ENCODE results near the gene PRAC1. TPM values are rescaled to one million over a fixed set of nuclear protein-coding genes. Genes with fewer than 3 reads are reported as not detected.

The PRAC1 gene
- total RNA-seq, 1 experiment from 2014 or later, result not detected

GRCh38 chr17:48693178-48693577, 29.1 kb downstream of the PRAC1 start:
- Histone ChIP-seq H3K9me3 (ENCODE audit: control insufficient read depth, low read depth, low read length) (no peaks in the 10 kb centered on the region), H2BK12ac (ENCODE audit: insufficient read length, low read depth, low read length) (no peak overlapping the region), H3K79me1 (ENCODE audit: insufficient read depth, low read depth, low read length, poor library complexity, severe bottlenecking) (no peaks in the 10 kb centered on the region), H3K18ac (ENCODE audit: insufficient read length, low read depth, low read length) (no peak overlapping the region), H3K4ac (ENCODE audit: low read depth, low read length) (no peak overlapping the region), H4K91ac (ENCODE audit: insufficient read length, low read depth, low read length) (no peak overlapping the region), H2BK120ac (ENCODE audit: low read depth, low read length, poor library complexity, severe bottlenecking) (no peak overlapping the region), H3T11ph (ENCODE audit: low read length) (no peak overlapping the region), H3K14ac (ENCODE audit: insufficient read depth, low read length) (no peak overlapping the region), H3K56ac (ENCODE audit: insufficient read length, low read depth, low read length) (no peak overlapping the region), H4K20me1 (ENCODE audit: control insufficient read depth, insufficient read depth, insufficient read length) (no peaks in the 10 kb centered on the region), H4K5ac (ENCODE audit: insufficient read length, low read depth, low read length) (no peak overlapping the region), H2BK5ac (ENCODE audit: insufficient read length, low read length) (no peak overlapping the region), H3K4me1 (ENCODE audit: insufficient read depth, low read length) (no peaks in the 10 kb centered on the region), H4K8ac (replicated peaks; ENCODE audit: insufficient read length, low read depth, low read length) (no peak overlapping the region), H3K23me2 (ENCODE audit: insufficient read length, low read depth, low read length, poor library complexity, severe bottlenecking) (no peaks in the 10 kb centered on the region), H2AFZ (ENCODE audit: low read length) (no peak overlapping the region), H2AK5ac (ENCODE audit: insufficient read length, low read length) (no peak overlapping the region), H3K79me2 (ENCODE audit: insufficient read depth, low read length) (no peaks in the 10 kb centered on the region), H3K27me3 (ENCODE audit: insufficient read depth, low read length) (no peaks in the 10 kb centered on the region), H3K4me2 (ENCODE audit: insufficient read depth, insufficient read length, low read length) (no peak overlapping the region), H3K23ac (ENCODE audit: insufficient read length, low read depth, low read length) (no peak overlapping the region), H2BK15ac (ENCODE audit: low read depth, low read length) (no peak overlapping the region), H3K9ac (ENCODE audit: extremely low read depth, insufficient read length, low read length) (no peak overlapping the region), H3K27ac (ENCODE audit: insufficient read length, low read depth, low read length) (no peak overlapping the region), H2BK20ac (ENCODE audit: low read depth, low read length, poor library complexity, severe bottlenecking) (no peak overlapping the region)
- peaks cover 64% of the 10 kb centered on the region for H3K27me3 Mint-ChIP-seq (ENCODE audit: low read depth)
- TF ChIP-seq CTCF (conservative IDR thresholded peaks at IDR 0.05), result no peak
- no peak overlapping the region for H3K27ac Mint-ChIP-seq
- no peaks in the 10 kb centered on the region for H3K36me3 Mint-ChIP-seq (ENCODE audit: insufficient read depth in 1 of 3, low read depth in 3 of 3)
- no peak overlapping the region for H3K4me3 Mint-ChIP-seq
- no CpG with 5 or more reads among the region's 1 CpG for WGBS (ENCODE audit: extremely low coverage, insufficient read length, low lambda C conversion rate)
- no peaks in the 10 kb centered on the region for H3K4me1 Mint-ChIP-seq
- no peak for DNase-seq
- peaks cover 4 to 7% of the 10 kb centered on the region in 2 experiments for H3K9me3 Mint-ChIP-seq

All from H9 (cell line).